C4-2B (cell line): Measurements from ENCODE around the gene HK2.
"Not testable (repeated sequence)": the region's sequence is repeated elsewhere in the genome, so short reads cannot be mapped to it uniquely, and the experiment has no call there.

Experiments used
- H3K27ac ChIP-seq: fragments of 450-650 bp; 2 replicates; pipeline ENCODE4 v1.5.1; 2017
- ZFX ChIP-seq: fragments of 450-650 bp; IDR thresholded peaks from 2 replicates; pipeline ENCODE4 v1.6.1; 2017
- TF ChIP-seq, protein P1 (sequence below): fragments of 450-650 bp; conservative IDR thresholded peaks from 2 replicates; pipeline ENCODE4 v1.5.1; 2017; ENCODE audit warnings: mild to moderate bottlenecking

Gene HK2

DNA sequence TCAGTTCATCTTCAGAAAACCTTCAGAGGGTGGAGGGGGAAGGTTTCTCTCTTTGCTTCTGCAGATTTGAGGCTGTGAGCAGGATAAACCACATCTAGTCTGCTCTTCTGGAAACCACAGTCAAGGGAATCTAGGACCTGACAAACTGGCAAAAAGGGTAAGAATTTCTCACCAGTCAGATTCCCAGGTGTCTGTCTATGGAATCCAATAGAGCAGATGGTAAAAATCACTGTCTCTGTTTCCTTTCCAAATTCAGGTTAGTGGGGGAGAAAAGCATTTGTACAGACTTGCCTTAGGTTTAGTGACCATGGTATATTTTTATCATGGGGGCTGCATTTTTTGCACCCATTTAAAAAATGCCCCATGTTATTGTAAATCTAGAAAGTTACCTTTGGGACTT is 62.3 kb downstream of the HK2 start:
- no peak for TF ChIP-seq ZFX
- TF ChIP-seq, protein P1, sequence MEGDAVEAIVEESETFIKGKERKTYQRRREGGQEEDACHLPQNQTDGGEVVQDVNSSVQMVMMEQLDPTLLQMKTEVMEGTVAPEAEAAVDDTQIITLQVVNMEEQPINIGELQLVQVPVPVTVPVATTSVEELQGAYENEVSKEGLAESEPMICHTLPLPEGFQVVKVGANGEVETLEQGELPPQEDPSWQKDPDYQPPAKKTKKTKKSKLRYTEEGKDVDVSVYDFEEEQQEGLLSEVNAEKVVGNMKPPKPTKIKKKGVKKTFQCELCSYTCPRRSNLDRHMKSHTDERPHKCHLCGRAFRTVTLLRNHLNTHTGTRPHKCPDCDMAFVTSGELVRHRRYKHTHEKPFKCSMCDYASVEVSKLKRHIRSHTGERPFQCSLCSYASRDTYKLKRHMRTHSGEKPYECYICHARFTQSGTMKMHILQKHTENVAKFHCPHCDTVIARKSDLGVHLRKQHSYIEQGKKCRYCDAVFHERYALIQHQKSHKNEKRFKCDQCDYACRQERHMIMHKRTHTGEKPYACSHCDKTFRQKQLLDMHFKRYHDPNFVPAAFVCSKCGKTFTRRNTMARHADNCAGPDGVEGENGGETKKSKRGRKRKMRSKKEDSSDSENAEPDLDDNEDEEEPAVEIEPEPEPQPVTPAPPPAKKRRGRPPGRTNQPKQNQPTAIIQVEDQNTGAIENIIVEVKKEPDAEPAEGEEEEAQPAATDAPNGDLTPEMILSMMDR, result no peak
- no peak overlapping the region for H3K27ac ChIP-seq

DNA sequence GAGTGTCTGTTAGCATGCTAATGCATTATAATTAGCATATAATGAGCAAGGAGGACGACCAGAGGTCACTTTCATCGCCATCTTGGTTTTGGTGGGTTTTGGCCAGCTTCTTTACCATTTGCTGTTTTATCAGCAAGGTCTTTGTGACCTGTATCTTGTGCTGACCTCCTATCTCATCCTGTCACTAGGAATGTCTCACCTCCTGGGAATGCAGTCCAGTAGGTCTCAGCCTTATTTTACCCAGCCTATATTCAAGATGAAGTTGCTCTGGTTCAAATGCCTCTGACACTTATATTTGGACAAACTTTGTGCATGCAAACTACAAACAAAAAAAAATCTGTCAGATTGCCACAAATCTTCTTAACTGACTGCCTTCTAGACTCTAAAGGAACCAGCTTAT is 66.3 kb downstream of the HK2 start:
- not testable (repeated sequence) for H3K27ac ChIP-seq

DNA sequence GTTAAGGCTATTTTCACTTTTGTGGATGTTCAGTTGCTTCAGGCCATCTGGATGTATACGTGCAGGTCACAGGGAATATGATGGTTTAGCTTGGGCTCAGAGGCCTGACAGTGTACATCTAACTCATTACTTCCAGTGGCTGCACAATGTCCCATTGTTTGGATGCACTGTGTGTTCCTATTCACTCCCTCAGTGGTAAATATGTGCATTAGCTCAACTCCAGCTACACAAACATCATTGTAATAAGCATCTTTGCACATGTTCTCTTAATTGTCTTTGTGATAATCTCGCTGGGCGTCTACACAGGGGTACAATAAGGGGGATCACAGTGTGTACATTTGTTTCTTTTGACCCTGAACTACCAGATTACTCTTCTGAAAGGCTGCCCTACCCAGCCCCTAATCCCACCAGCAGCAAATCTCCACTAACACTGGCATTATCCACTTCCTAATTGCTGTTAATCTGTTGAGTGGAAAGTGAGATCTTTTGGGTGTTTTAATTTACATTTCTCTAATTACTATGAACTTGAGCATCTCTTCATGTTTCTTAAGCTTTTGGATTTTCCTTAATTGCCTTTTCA is 68.4 kb downstream of the HK2 start:
- TF ChIP-seq, protein P1, result no peak
- TF ChIP-seq ZFX, result no peak
- no peak overlapping the region for H3K27ac ChIP-seq

DNA sequence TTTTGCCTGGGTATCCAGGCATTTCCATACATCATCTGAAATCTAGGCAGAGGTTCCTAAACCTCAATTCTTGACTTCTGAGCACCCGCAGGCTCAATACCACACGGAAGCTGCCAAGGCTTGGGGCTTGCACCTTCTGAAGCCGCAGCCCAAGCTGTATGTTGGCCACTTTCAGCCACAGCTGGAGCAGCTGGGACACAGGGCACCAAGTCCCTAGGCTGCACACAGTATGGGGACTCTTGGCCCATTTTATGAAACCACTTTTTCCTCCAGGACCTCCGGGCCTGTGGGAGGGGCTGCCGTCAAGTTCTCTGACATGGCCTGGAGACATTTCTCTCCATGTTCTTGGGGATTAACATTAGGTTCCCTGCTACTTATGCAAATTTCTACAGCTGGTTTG is 72.5 kb downstream of the HK2 start:
- H3K27ac ChIP-seq, result no peak overlapping the region
- TF ChIP-seq, protein P1, result no peak
- TF ChIP-seq ZFX, result no peak

DNA sequence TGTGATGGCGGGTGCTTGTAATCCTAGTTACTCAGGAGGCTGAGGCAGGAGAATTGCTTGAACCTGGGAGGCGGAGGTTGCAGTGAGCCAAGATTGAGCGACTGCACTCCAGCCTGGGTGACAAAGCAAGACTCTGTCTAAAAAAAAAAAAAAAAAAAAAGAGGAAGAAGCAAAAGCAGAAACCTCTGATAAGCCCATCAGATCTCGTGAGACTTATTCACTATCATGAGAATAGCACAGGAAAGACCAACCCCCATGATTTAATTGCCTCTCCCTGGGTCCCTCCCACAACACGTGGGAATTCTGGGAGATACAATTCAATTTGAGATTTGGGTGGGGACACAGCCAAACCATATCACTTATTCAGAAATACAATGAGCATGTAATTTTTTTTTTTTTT is 73.6 kb downstream of the HK2 start:
- not testable (repeated sequence) for H3K27ac ChIP-seq

DNA sequence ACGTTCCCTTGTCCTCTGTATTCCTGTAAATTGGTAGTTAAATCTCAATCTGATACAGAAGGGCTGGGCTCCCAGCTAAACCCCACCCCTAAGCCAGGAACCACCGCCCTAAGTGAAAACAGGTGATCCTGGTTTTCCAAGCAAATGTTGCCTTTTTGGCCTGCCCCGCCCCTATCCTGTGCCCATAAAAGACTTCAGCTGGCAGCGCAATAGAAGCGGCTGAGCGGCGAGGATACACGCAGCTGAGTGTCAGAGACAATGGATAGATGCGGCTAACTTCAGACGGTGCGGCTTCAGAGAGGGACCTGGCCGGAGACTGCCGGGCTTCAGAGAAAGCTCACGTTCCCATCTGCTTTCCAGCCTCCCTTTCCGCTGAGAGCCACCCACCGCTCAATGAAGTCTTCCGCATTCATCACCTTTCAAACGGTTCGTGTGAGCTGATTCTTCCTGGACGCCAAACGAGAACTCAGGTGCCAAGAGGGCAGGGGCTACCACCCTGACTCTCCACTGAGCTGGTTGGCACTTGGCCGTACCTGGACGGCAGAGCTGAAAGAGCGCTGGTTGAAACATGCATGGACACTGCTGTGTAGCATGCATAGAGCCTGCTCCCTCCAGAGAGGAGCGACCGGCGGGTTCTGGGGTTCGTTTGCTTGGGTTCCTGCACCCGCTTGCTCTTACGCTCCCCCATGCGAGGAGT is 75.0 kb downstream of the HK2 start:
- TF ChIP-seq, protein P1, result no peak
- TF ChIP-seq ZFX, result no peak
- H3K27ac ChIP-seq, result no peak overlapping the region; the same call in 1 of the 2 replicates

DNA sequence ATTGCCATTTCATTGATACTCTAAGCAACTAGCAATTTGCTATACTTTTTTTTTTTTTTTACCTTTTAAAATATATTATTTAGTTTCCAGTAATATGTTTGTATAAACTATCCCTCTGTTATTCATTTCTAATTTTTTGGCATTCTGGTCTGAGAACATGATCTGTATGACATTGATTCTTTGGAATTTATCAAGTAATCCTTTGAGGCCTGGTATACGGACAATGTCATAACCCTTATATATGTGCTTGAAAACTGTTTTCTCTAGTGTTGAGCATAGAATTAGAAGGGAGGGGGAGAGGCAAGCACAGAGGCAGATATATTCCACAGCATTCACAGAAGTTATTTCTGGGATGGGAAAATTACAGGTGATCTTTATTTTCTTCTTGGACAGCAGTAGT is 76.3 kb downstream of the HK2 start:
- no peak overlapping the region for H3K27ac ChIP-seq
- TF ChIP-seq, protein P1, result no peak
- no peak for TF ChIP-seq ZFX

DNA sequence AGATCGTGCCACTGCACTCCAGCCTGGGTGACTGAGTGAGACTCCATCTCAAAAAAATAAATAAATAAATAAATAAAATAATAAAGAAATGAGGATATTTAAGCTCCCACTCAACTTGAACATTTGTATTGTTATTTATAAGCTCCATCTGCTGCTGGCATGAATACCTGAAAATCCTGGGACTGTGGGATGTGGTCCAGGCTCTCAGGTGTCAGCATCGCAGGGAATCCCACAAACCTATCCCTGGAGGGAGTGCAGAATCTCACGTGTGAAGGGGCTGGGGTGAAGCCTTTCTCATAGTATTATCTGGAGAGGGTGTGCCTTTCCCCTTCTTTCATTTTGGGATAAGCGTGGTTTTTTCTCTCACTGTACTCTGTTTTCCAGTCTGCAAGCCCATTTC is 77.1 kb downstream of the HK2 start:
- TF ChIP-seq, protein P1, result no peak
- TF ChIP-seq ZFX, result no peak
- H3K27ac ChIP-seq, result no peak overlapping the region
